GM19043 (cell line): ENCODE results near the gene SH3TC2.

Experiments
- ATAC-seq: cut with Tn5 transposase; IDR thresholded peaks from one replicate; pipeline ENCODE4 v1.9.1; 2021; ENCODE audit warnings: low read depth; ENCODE audit not compliant: unreplicated experiment

SH3TC2 gene

GRCh38 chr5:149030838-149031397 is 31.9 kb downstream of the SH3TC2 start:
- ATAC-seq: no peak

- ATAC-seq: no peak
Measured at GRCh38 chr5:149030392-149030791, 32.5 kb downstream of the SH3TC2 start.

- ATAC-seq: no peak
Measured at GRCh38 chr5:149028984-149029383, 33.9 kb downstream of the SH3TC2 start.

GRCh38 chr5:149028161-149028560 is 34.7 kb downstream of the SH3TC2 start:
- ATAC-seq: no peak

- ATAC-seq: no peak
Measured at GRCh38 chr5:149027636-149028035, 35.2 kb downstream of the SH3TC2 start.

- no peak for ATAC-seq
Measured at GRCh38 chr5:149024943-149025342, 37.9 kb downstream of the SH3TC2 start.

GRCh38 chr5:149024477-149024876 is 38.4 kb downstream of the SH3TC2 start:
- no peak for ATAC-seq

- ATAC-seq: no peak
Measured at GRCh38 chr5:149022200-149022599, 40.7 kb downstream of the SH3TC2 start.

GRCh38 chr5:149019679-149020078 is 43.2 kb downstream of the SH3TC2 start:
- ATAC-seq: no peak

GRCh38 chr5:149018909-149019443 is 43.9 kb downstream of the SH3TC2 start:
- ATAC-seq: no peak

- ATAC-seq: no peak
Measured at GRCh38 chr5:149017636-149018035, 45.2 kb downstream of the SH3TC2 start.

- ATAC-seq: no peak
Measured at GRCh38 chr5:149015561-149015960, 47.3 kb downstream of the SH3TC2 start.

- no peak for ATAC-seq
Measured at GRCh38 chr5:149015126-149015525, 47.7 kb downstream of the SH3TC2 start.

- no peak for ATAC-seq
Measured at GRCh38 chr5:149014571-149015031, 48.3 kb downstream of the SH3TC2 start.

GRCh38 chr5:149013796-149014195 is 49.1 kb downstream of the SH3TC2 start:
- ATAC-seq: no peak

GRCh38 chr5:149012350-149012749 is 50.5 kb downstream of the SH3TC2 start:
- ATAC-seq: no peak

GRCh38 chr5:149011728-149012127 is 51.1 kb downstream of the SH3TC2 start:
- no peak for ATAC-seq

- no peak for ATAC-seq
Measured at GRCh38 chr5:149011084-149011483, 51.8 kb downstream of the SH3TC2 start.

- no peak for ATAC-seq
Measured at GRCh38 chr5:149007174-149007573, 55.7 kb downstream of the SH3TC2 start.

GRCh38 chr5:149006426-149006825 is 56.4 kb downstream of the SH3TC2 start:
- ATAC-seq: no peak

- no peak for ATAC-seq
Measured at GRCh38 chr5:149005077-149005892, 57.6 kb downstream of the SH3TC2 start.

GRCh38 chr5:149004559-149004958 is 58.3 kb downstream of the SH3TC2 start:
- ATAC-seq: no peak
